Body of pancreas (tissue), 4 donors: ENCODE data around the gene BBOX1. TPM values are rescaled to one million over a fixed set of nuclear protein-coding genes. Genes with fewer than 3 reads are reported as not detected.
"Not testable (repeated sequence)": the region's sequence is repeated elsewhere in the genome, so short reads cannot be mapped to it uniquely, and the experiment has no call there.

Experiments used
- ATAC-seq: fragments of 150-250 bp; one replicate; pipeline ENCODE4 v1.9.1; 2016
- DNase-seq, 4 donors: peaks; one replicate each; pipeline ENCODE4 v3.0.0-alpha.2; 2019
- H3K27ac ChIP-seq, 4 donors: fragments of 200-600 bp; sonication (generic); 1 replicate in 3 of 4; 2 replicates in 1 of 4; pipeline versions ENCODE4 v1.5.1 to v1.6.1; 2016 to 2019; ENCODE audit warnings: mild to moderate bottlenecking in 1 of 4, mixed read lengths in 1 of 4, moderate library complexity in 1 of 4
- H3K27me3 ChIP-seq, 2 donors: fragments of 200-600 bp; sonication (generic); one replicate each; pipeline ENCODE4 v1.6.0; 2016; ENCODE audit warnings: mild to moderate bottlenecking in 1 of 2
- H3K36me3 ChIP-seq, 2 donors: fragments of 200-600 bp; sonication (generic); replicated peaks in 1 of 2; 2 replicates each; pipeline ENCODE4 v1.5.1; 2016; ENCODE audit warnings: low read depth in 2 of 2; ENCODE audit not compliant: insufficient read depth in 1 of 2
- H3K4me1 ChIP-seq: fragments of 200-600 bp; sonication (generic); one replicate; pipeline ENCODE4 v1.6.0; 2016
- H3K4me3 ChIP-seq, 2 donors: fragments of 200-600 bp; sonication (generic); 1 replicate in 1 of 2; 2 replicates in 1 of 2; pipeline ENCODE4 v1.5.1; 2016 to 2019
- H3K9me3 ChIP-seq, 3 donors: fragments of 200-600 bp; sonication (generic); 1 replicate in 2 of 3; 2 replicates in 1 of 3; pipeline ENCODE4 v1.5.1; 2016
- CTCF ChIP-seq, 7 experiments: fragments of 450-650 bp in 4 of 7; fragments of 200-600 bp in 3 of 7; sonication (generic) in 3 of 7; IDR thresholded peaks; one replicate each; pipeline ENCODE4 v1.5.1; 2016 to 2019; ENCODE audit warnings: antibody characterized with exemption in 7 of 7
- POLR2A ChIP-seq, 3 donors: fragments of 450-650 bp; IDR thresholded peaks; one replicate each; pipeline ENCODE4 v1.6.1; 2016; ENCODE audit warnings: antibody characterized with exemption in 3 of 3, mild to moderate bottlenecking in 2 of 3
- WGBS, 2 donors: methylation state at CpG; one replicate each; pipeline ENCODE4 v1.1.5; 2017; 5-methylcytosine and 5-hydroxymethylcytosine counted together
- intact Hi-C: fragments of 100-400 bp; cut with DNase I; formaldehyde crosslinking; loops from one replicate; pipeline ENCODE4 v1.15.1; 2023
- total RNA-seq, 2 donors: library from RNA; depleted of rRNA; stranded (reverse); fragments of >200 nt; gene quantifications; one replicate each; pipeline ENCODE4 v1.1.0, GENCODE V29; 2016

BBOX1 gene
- total RNA-seq, 2 donors from 2014 or later: not detected

GRCh38 chr11:27174021-27174420, 133.4 kb downstream of the BBOX1 start:
- intact Hi-C loops: no loop called here
- H3K4me1 ChIP-seq: peaks cover 12% of the 10 kb centered on the region
- WGBS, 2 donors: 44 to 62% methylated on average over 4 of the region's 4 CpGs
- DNase-seq: peak in 1 of 4 donors; percentile 43
- H3K36me3 ChIP-seq: no peaks in the 10 kb centered on the region
- no peak for ATAC-seq
- H3K4me3 ChIP-seq: no peak overlapping the region
- H3K27ac ChIP-seq: no peak overlapping the region
- no peaks in the 10 kb centered on the region for H3K27me3 ChIP-seq
- H3K9me3 ChIP-seq: no peaks in the 10 kb centered on the region
- TF ChIP-seq POLR2A (IDR thresholded peaks at IDR 0.05): no peak
- TF ChIP-seq CTCF (IDR thresholded peaks at IDR 0.05): no peak

- Histone ChIP-seq H3K9me3 (no peaks in the 10 kb centered on the region), H3K27ac (no peak overlapping the region), H3K4me3 (no peak overlapping the region), H3K4me1 (peaks cover 12% of the 10 kb centered on the region), H3K27me3 (no peaks in the 10 kb centered on the region), H3K36me3 (no peaks in the 10 kb centered on the region)
- no peak for TF ChIP-seq CTCF (IDR thresholded peaks at IDR 0.05)
- TF ChIP-seq POLR2A (IDR thresholded peaks at IDR 0.05): no peak
- 87 to 91% methylated on average over 9 of the region's 9 CpGs for WGBS, 2 donors
- intact Hi-C loops: no loop called here
- no peak for DNase-seq
- ATAC-seq: no peak
Observed at GRCh38 chr11:27174672-27175210, 134.1 kb downstream of the BBOX1 start.

- intact Hi-C loops, ATAC-seq, H3K27me3 ChIP-seq, DNase-seq, H3K9me3 ChIP-seq, H3K36me3 ChIP-seq, H3K4me3 ChIP-seq, H3K27ac ChIP-seq: not testable (repeated sequence)
- H3K4me1 ChIP-seq: peaks cover 12% of the 10 kb centered on the region
- WGBS, 2 donors: 68 to 87% methylated on average over 3 of the region's 4 CpGs
Observed at GRCh38 chr11:27175562-27175961, 134.9 kb downstream of the BBOX1 start.

Other genes with a start within 250 kb of the BBOX1 start
- gene FIBIN, start 46.7 kb upstream of the BBOX1 start, total RNA-seq: 10 to 100 TPM in 1 of 2 donors, 1 to 10 TPM in 1; 9.6 to 10.5 TPM